SK-N-SH (cell line): ENCODE data around the gene XRCC5. TPM values are rescaled to one million over a fixed set of nuclear protein-coding genes. Genes with fewer than 3 reads are reported as not detected.

Source experiments
- CTCF ChIA-PET: fragments of 300-600, 350-600 bp; formaldehyde crosslinking; extraction: SDS; loops from one replicate; lab custom pipeline; 2021; lab: Yijun Ruan, JAX
- POLR2A ChIA-PET: fragments of 350-600 bp; sonication (Branson Sonifier 250); formaldehyde crosslinking; extraction: SDS; loops from one replicate; lab custom pipeline; 2020; ENCODE audit warnings: antibody characterized with exemption, inconsistent platforms; lab: Yijun Ruan, JAX
- DNase-seq: peaks from one replicate; pipeline ENCODE4 v3.0.0; 2012
- H2AFZ ChIP-seq: fragments of 200-600 bp; sonication (generic); 2 replicates; pipeline ENCODE4 v1.8.1; 2016; ENCODE audit warnings: antibody characterized with exemption, mild to moderate bottlenecking, low read depth
- H3F3A ChIP-seq: fragments of 200-600 bp; sonication (generic); replicated peaks from 2 replicates; pipeline ENCODE3; 2016; ENCODE audit warnings: antibody characterized with exemption, mild to moderate bottlenecking; ENCODE audit not compliant: insufficient read depth
- H3K27ac ChIP-seq, 2 experiments: fragments of 200-500 bp in 1 of 2; fragments of 200-600 bp in 1 of 2; sonication (Bioruptor generic) in 1 of 2; sonication (generic), shearing (Covaris generic) in 1 of 2; 2 replicates each; pipeline versions ENCODE4 v1.5.1 to v1.6.1; 2014 to 2016; ENCODE audit warnings: low read depth in 2 of 2, inconsistent platforms in 1 of 2, low read length in 1 of 2, mild to moderate bottlenecking in 1 of 2, mixed read lengths in 1 of 2
- H3K27me3 ChIP-seq: fragments of 200-600 bp; sonication (generic), shearing (Covaris generic); 2 replicates; pipeline ENCODE4 v1.6.1; 2016; ENCODE audit warnings: mixed run types; ENCODE audit not compliant: insufficient read depth
- H3K36me3 ChIP-seq, 2 experiments: fragments of 200-500 bp in 1 of 2; fragments of 200-600 bp in 1 of 2; sonication (Bioruptor generic) in 1 of 2; sonication (generic) in 1 of 2; replicated peaks in 1 of 2; 2 replicates each; pipeline versions ENCODE3 to v1.5.1; 2014 to 2016; ENCODE audit warnings: low read length in 1 of 2, mild to moderate bottlenecking in 1 of 2; ENCODE audit not compliant: insufficient read depth in 2 of 2, control insufficient read depth in 1 of 2
- H3K4me1 ChIP-seq, 2 experiments: fragments of 200-500 bp in 1 of 2; fragments of 200-600 bp in 1 of 2; sonication (Bioruptor generic) in 1 of 2; sonication (generic), shearing (Covaris generic) in 1 of 2; 2 replicates each; pipeline versions ENCODE4 v1.5.1 to v1.6.1; 2014 to 2016; ENCODE audit warnings: low read depth in 1 of 2, low read length in 1 of 2, mixed run types in 1 of 2; ENCODE audit not compliant: insufficient read depth in 2 of 2, control insufficient read depth in 1 of 2
- H3K4me2 ChIP-seq: fragments of 200-600 bp; sonication (generic), shearing (Covaris generic); 2 replicates; pipeline ENCODE4 v1.6.1; 2017; ENCODE audit warnings: mixed run types
- H3K4me3 ChIP-seq, 2 experiments: fragments of 200-500 bp in 1 of 2; fragments of 200-600 bp in 1 of 2; sonication (Bioruptor generic) in 1 of 2; sonication (generic), shearing (Covaris generic) in 1 of 2; 2 replicates each; pipeline versions ENCODE4 v1.5.1 to v1.8.1; 2014 to 2016; ENCODE audit warnings: low read depth in 2 of 2, inconsistent platforms in 1 of 2, low read length in 1 of 2, mild to moderate bottlenecking in 1 of 2, mixed read lengths in 1 of 2, moderate library complexity in 1 of 2
- H3K79me2 ChIP-seq: fragments of 200-600 bp; sonication (generic); 2 replicates; pipeline ENCODE4 v1.8.1; 2017; ENCODE audit warnings: mild to moderate bottlenecking; ENCODE audit not compliant: insufficient read depth
- H3K9ac ChIP-seq: fragments of 200-600 bp; sonication (generic); 2 replicates; pipeline ENCODE4 v1.6.1; 2017; ENCODE audit warnings: mixed run types
- H3K9me2 ChIP-seq: fragments of 200-600 bp; sonication (generic); 2 replicates; pipeline ENCODE4 v1.6.1; 2017; ENCODE audit warnings: mixed run types
- H3K9me3 ChIP-seq: fragments of 200-600 bp; sonication (generic); 2 replicates; pipeline ENCODE4 v1.6.1; 2017; ENCODE audit warnings: mixed run types, mild to moderate bottlenecking, moderate library complexity
- H4K20me1 ChIP-seq: fragments of 200-600 bp; sonication (generic); 2 replicates; pipeline ENCODE4 v1.6.1; 2017; ENCODE audit warnings: mild to moderate bottlenecking, mixed run types; ENCODE audit not compliant: insufficient read depth
- EP300 ChIP-seq, 2 experiments: IDR thresholded peaks; 2 replicates each; pipeline versions ENCODE4 v1.4.0 to v1.6.1; 2012; ENCODE audit warnings: borderline replicate concordance in 1 of 2, low read depth in 1 of 2, low read length in 1 of 2
- FOSL2 ChIP-seq: IDR thresholded peaks from 2 replicates; pipeline ENCODE4 v1.4.0; 2012; ENCODE audit warnings: low read depth, mild to moderate bottlenecking, moderate library complexity, borderline replicate concordance
- FOXM1 ChIP-seq: IDR thresholded peaks from 2 replicates; pipeline ENCODE4 v1.4.0; 2012; ENCODE audit warnings: low read depth, mild to moderate bottlenecking
- GABPA ChIP-seq: IDR thresholded peaks from 2 replicates; pipeline ENCODE4 v1.4.0; 2012; ENCODE audit warnings: low read depth, mild to moderate bottlenecking
- GATA2 ChIP-seq: sonication (generic); formaldehyde crosslinking; IDR thresholded peaks from 2 replicates; pipeline ENCODE4 v1.5.0; 2020; ENCODE audit warnings: mild to moderate bottlenecking, missing genetic modification reagents
- JUND ChIP-seq: IDR thresholded peaks from 2 replicates; pipeline ENCODE4 v1.4.0; 2012
- MEF2A ChIP-seq: IDR thresholded peaks from 2 replicates; pipeline ENCODE4 v1.4.0; 2012; ENCODE audit warnings: low read depth, borderline replicate concordance
- NRF1 ChIP-seq: IDR thresholded peaks from 2 replicates; pipeline ENCODE4 v1.6.1; 2012; ENCODE audit warnings: low read depth, mild to moderate bottlenecking, low read length
- POLR2AphosphoS5 ChIP-seq: IDR thresholded peaks from 2 replicates; pipeline ENCODE4 v1.6.1; 2012; ENCODE audit warnings: low read depth, low read length
- RCOR1 ChIP-seq: fragments of 150-350 bp; IDR thresholded peaks from 2 replicates; pipeline ENCODE4 v1.6.1; 2017; ENCODE audit warnings: antibody characterized with exemption, low read length
- RXRA ChIP-seq: IDR thresholded peaks from 2 replicates; pipeline ENCODE4 v1.4.0; 2012; ENCODE audit warnings: low read depth, mild to moderate bottlenecking, borderline replicate concordance
- SIN3A ChIP-seq: IDR thresholded peaks from 2 replicates; pipeline ENCODE4 v1.6.1; 2012; ENCODE audit warnings: low read depth, mild to moderate bottlenecking, low read length, moderate library complexity, borderline replicate concordance
- TEAD4 ChIP-seq: IDR thresholded peaks from 2 replicates; pipeline ENCODE4 v1.4.0; 2012; ENCODE audit warnings: mild to moderate bottlenecking, borderline replicate concordance; ENCODE audit not compliant: insufficient read depth
- WGBS: methylation state at CpG from one replicate; pipeline ENCODE4 v1.1.6; 2017; ENCODE audit warnings: low lambda C conversion rate; 5-methylcytosine and 5-hydroxymethylcytosine counted together
- polyA plus RNA-seq, 3 experiments: library from polyadenylated mRNA; depleted of rRNA; stranded (reverse); fragments of >200 nt; gene quantifications; 2 replicates each; pipeline ENCODE4 v1.2.3, GENCODE V29; 2012
- TF ChIP-seq, protein P1 (sequence below): fragments of 150-350 bp; IDR thresholded peaks from 2 replicates; pipeline ENCODE4 v1.6.1; 2017; ENCODE audit warnings: antibody characterized with exemption, low read length, low read depth, borderline replicate concordance
- TF ChIP-seq, protein P2 (sequence below): IDR thresholded peaks from 2 replicates; pipeline ENCODE4 v1.4.0; 2012; ENCODE audit warnings: low read depth
- TF ChIP-seq, protein P3 (sequence below): IDR thresholded peaks from 2 replicates; pipeline ENCODE4 v1.6.1; 2012; ENCODE audit warnings: mild to moderate bottlenecking, low read depth, low read length, moderate library complexity
- TF ChIP-seq, protein P4 (sequence below): fragments of 150-350 bp; IDR thresholded peaks from 2 replicates; pipeline ENCODE4 v1.6.1; 2016; ENCODE audit warnings: mild to moderate bottlenecking, low read depth, low read length
- TF ChIP-seq, protein P5 (sequence below): IDR thresholded peaks from 2 replicates; pipeline ENCODE4; 2012

XRCC5 gene
- polyA plus RNA-seq, 1 of the 3 experiments (the other 2 are of a cell fraction) = 125 TPM

DNA sequence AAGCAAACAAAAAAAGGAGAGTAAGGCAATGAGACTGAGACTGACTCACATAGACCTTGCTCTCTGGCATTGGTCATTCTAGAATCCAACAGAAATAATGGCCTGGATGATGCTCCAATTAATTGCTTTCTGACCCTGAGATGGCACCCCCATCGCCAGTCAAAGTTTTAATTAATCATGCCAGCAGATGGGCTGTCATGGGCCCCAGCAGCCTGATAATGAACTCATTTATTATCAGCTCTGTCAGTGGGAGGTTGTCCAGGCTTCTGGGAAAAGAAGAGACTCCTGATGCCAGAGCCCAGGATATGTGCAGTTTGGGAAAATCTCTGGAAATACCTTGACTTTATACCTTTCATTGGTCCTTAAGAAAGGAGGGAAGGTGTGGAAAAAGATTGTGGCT lies 115.2 kb downstream of the XRCC5 start:
- Histone ChIP-seq H3K4me3 (no peak overlapping the region), H3K27ac (no peak overlapping the region), H3K9ac (no peak overlapping the region), H3K27me3 (no peaks in the 10 kb centered on the region), H4K20me1 (no peaks in the 10 kb centered on the region), H3K4me1 (peaks cover 4 to 15% of the 10 kb centered on the region in 2 experiments; a peak in 3 of 4 replicates), H3F3A (peaks cover 18% of the 10 kb centered on the region), H3K36me3 (peaks cover 3 to 5% of the 10 kb centered on the region in 2 experiments), H2AFZ (no peak overlapping the region), H3K9me2 (no peaks in the 10 kb centered on the region), H3K9me3 (no peaks in the 10 kb centered on the region), H3K4me2 (no peak overlapping the region), H3K79me2 (no peaks in the 10 kb centered on the region)
- POLR2A ChIA-PET = no interaction called here
- no peak for DNase-seq
- WGBS = 100% methylated on average over 1 of the region's 1 CpG
- CTCF ChIA-PET = no interaction called here
- TF ChIP-seq POLR2AphosphoS5 (no peak), JUND (no peak), FOSL2 (no peak), RXRA (no peak), GATA2 (CRISPR knock-in tag) (no peak), GABPA (no peak), EP300 (IDR thresholded peaks at IDR 0.05; ENCODE audit: borderline replicate concordance in 1 of 2, low read depth in 1 of 2, low read length in 1 of 2) (no peak), TEAD4 (no peak), FOXM1 (no peak), MEF2A (no peak), NRF1 (no peak), SIN3A (no peak), RCOR1 (no peak)
- TF ChIP-seq, protein P1, sequence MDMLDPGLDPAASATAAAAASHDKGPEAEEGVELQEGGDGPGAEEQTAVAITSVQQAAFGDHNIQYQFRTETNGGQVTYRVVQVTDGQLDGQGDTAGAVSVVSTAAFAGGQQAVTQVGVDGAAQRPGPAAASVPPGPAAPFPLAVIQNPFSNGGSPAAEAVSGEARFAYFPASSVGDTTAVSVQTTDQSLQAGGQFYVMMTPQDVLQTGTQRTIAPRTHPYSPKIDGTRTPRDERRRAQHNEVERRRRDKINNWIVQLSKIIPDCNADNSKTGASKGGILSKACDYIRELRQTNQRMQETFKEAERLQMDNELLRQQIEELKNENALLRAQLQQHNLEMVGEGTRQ = no peak
- TF ChIP-seq, protein P2, sequence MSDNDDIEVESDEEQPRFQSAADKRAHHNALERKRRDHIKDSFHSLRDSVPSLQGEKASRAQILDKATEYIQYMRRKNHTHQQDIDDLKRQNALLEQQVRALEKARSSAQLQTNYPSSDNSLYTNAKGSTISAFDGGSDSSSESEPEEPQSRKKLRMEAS = no peak
- TF ChIP-seq, protein P3, sequence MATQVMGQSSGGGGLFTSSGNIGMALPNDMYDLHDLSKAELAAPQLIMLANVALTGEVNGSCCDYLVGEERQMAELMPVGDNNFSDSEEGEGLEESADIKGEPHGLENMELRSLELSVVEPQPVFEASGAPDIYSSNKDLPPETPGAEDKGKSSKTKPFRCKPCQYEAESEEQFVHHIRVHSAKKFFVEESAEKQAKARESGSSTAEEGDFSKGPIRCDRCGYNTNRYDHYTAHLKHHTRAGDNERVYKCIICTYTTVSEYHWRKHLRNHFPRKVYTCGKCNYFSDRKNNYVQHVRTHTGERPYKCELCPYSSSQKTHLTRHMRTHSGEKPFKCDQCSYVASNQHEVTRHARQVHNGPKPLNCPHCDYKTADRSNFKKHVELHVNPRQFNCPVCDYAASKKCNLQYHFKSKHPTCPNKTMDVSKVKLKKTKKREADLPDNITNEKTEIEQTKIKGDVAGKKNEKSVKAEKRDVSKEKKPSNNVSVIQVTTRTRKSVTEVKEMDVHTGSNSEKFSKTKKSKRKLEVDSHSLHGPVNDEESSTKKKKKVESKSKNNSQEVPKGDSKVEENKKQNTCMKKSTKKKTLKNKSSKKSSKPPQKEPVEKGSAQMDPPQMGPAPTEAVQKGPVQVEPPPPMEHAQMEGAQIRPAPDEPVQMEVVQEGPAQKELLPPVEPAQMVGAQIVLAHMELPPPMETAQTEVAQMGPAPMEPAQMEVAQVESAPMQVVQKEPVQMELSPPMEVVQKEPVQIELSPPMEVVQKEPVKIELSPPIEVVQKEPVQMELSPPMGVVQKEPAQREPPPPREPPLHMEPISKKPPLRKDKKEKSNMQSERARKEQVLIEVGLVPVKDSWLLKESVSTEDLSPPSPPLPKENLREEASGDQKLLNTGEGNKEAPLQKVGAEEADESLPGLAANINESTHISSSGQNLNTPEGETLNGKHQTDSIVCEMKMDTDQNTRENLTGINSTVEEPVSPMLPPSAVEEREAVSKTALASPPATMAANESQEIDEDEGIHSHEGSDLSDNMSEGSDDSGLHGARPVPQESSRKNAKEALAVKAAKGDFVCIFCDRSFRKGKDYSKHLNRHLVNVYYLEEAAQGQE = no peak
- TF ChIP-seq, protein P4, sequence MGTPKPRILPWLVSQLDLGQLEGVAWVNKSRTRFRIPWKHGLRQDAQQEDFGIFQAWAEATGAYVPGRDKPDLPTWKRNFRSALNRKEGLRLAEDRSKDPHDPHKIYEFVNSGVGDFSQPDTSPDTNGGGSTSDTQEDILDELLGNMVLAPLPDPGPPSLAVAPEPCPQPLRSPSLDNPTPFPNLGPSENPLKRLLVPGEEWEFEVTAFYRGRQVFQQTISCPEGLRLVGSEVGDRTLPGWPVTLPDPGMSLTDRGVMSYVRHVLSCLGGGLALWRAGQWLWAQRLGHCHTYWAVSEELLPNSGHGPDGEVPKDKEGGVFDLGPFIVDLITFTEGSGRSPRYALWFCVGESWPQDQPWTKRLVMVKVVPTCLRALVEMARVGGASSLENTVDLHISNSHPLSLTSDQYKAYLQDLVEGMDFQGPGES = no peak
- TF ChIP-seq, protein P5, sequence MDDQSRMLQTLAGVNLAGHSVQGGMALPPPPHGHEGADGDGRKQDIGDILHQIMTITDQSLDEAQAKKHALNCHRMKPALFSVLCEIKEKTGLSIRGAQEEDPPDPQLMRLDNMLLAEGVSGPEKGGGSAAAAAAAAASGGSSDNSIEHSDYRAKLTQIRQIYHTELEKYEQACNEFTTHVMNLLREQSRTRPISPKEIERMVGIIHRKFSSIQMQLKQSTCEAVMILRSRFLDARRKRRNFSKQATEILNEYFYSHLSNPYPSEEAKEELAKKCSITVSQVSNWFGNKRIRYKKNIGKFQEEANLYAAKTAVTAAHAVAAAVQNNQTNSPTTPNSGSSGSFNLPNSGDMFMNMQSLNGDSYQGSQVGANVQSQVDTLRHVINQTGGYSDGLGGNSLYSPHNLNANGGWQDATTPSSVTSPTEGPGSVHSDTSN = no peak
